GM11168 (cell line): Measurements from ENCODE around the gene FABP6.
"Not testable (repeated sequence)": the region's sequence is repeated elsewhere in the genome, so short reads cannot be mapped to it uniquely, and the experiment has no call there.

Experiments used
- in situ Hi-C: fragments of 300-500 bp; cut with MboI; formaldehyde crosslinking; loops from one replicate; pipeline ENCODE4 v1.12.0; 2022; ENCODE audit warnings: low sequenced_read_pairs; ENCODE audit not compliant: unreplicated experiment

FABP6 gene

DNA sequence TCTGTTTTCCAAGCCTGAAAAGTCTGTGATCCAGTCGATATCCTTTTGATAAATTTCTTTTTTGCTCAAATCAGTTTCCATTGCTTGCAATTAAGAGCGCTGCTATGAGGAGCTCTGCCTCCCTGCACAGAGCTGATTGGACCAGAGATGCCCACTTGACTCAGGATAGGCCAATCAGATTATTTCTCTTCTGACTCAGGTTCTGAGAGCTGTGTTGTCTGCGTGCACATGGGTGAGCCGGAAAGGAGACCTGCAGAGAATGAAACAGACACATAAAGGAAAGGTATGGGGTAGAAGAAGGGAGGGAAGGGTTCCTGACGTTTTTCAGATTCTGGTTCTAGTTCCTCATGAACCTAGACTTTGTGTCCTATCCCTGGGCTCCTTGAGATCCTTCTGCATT, 15.8 kb upstream of the FABP6 start:
- in situ Hi-C loops = no loop called here

GRCh38 chr5:160219356-160219755, 9.9 kb upstream of the FABP6 start:
- in situ Hi-C loops = no loop called here

DNA sequence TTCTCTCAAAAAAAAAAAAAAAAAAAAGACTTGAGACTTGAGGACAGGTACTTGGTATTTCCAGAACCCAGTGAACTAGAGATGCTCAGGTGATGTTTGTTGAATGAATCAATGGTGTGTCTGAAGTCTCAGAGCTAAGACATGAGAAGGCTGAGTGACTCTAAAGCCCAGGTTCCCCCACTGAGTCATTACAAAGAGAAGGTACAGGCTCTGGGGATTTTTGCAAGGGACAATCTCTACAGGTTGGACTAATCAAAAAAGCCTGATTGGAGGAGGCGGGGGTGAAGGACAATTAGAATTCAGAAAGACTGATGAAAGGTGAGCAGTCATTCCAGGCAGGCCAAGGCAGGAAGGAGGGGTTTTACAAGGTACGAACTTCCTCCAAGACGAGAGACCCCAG, 8.2 kb upstream of the FABP6 start:
- in situ Hi-C loops = no loop called here

DNA sequence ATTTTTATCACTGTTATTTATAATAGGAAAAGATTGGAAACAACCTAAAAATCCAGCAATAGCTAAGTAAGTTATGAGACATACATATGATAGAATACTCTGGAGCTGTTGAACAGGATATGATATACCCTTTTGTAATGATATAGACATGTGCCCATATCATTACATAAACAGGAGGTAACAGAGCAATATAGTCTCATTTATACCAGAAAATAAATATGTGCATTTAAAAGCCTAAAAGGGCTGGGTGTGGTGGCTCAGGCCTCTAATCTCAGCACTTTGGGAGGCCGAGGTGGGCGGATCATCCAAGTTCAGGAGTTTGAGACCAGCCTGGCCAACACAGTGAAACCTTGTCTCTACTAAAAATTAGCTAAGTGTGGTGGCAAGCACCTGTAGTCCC, 2.3 kb upstream of the FABP6 start:
- in situ Hi-C loops = no loop called here

DNA sequence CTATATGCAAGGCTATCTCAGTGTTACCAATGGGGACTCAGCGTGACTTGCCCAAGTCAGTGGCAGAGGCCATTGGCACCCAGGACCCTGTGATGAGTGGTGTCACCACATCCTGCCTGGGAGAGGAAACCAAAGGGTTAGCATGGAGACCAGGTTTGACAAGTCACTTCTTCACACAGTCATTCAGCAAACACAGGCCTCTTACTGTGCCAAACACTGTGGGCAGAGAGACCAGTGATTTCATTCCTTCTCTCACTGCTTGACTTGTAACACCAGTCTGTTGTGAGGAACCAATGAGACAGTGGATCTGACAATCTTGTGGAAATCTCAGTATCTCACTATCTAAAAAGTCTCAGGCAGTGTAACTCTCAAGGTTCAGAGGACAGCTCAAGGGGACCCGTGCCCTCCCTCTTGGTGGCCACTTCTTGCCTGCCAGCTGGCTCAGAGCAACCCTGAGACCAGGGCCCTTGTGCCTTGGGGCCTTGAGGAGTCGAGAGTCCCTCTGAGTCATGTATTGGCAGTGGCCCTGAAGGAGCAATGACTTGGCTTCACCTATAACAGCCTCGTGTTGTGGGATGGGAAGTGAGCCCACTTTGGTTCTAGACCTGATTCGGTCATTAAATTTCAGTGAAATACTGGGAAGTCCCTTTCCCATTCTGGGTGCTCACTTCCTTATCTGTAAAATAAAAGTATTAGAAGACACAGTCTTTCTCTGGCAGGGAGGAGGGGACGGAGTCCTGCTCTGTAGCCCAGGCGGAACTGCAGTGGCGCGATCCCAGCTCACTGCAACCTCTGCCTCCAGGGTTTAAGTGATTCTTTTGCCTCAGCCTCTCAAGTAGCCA, 1.6 kb downstream of the FABP6 start:
- in situ Hi-C loops = no loop called here

- in situ Hi-C loops = no loop called here
Measured at GRCh38 chr5:160231783-160232342, 2.6 kb downstream of the FABP6 start.

DNA sequence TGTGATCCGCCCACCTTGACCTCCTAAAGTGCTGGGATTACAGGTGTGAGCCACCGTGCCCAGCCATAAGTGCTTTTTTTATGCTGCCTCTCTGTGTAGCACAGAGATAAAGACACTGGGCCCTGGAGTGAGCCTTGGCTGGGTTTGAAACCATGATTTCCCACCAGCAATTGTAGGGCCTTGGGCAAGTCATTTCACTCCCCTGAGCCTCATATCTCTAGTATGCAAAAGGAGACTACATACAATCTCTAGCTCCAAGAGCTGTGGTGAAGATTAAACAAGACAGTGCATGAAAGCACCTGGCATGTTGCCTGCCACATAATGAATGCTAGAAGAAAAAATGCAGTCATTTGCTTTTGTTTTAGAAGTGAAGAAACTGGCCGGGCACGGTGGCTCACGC, 3.9 kb downstream of the FABP6 start:
- in situ Hi-C loops = no loop called here

DNA sequence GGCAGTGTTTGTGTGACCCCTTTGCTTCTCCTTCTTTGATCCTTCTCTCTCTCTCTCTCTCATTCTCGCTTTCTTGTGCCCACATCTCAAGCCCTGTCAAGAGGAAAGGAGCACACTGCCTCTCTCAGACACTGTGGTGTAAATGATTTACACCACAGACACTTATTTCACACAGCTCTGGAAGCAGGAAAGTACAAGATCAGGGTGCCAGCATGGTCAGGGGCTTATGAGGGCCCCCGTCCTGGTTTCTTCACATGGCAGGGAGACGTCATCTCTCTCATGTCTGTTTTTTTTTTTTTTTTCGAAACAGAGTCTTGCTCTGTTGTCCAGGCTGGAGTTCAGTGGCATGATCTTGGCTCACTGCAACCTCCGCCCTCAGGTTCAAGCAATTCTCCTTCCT, 6.4 kb downstream of the FABP6 start:
- in situ Hi-C loops = no loop called here

- in situ Hi-C loops = no loop called here
Measured at GRCh38 chr5:160237571-160238093, 8.3 kb downstream of the FABP6 start.

DNA sequence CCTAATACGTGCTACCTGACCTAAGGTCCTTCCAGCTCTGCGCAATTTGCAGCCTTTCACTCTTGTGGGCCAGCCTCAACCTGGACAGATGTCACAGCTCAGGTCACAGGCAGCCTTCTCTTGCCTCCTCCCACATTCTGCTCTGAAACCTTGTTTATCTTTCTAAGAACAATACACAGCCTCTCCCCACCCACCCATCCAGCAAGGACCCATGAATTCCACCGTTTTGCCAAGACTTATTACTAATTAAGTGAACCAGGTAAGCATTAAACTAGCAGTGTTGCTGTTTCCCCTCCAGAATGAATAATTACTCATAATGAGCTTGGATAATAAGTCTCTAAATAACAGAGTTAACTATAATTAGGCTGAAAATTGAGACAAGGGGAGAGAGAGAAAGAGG, 11.0 kb downstream of the FABP6 start:
- in situ Hi-C loops = no loop called here

GRCh38 chr5:160242145-160242544, 12.8 kb downstream of the FABP6 start:
- in situ Hi-C loops = no loop called here

DNA sequence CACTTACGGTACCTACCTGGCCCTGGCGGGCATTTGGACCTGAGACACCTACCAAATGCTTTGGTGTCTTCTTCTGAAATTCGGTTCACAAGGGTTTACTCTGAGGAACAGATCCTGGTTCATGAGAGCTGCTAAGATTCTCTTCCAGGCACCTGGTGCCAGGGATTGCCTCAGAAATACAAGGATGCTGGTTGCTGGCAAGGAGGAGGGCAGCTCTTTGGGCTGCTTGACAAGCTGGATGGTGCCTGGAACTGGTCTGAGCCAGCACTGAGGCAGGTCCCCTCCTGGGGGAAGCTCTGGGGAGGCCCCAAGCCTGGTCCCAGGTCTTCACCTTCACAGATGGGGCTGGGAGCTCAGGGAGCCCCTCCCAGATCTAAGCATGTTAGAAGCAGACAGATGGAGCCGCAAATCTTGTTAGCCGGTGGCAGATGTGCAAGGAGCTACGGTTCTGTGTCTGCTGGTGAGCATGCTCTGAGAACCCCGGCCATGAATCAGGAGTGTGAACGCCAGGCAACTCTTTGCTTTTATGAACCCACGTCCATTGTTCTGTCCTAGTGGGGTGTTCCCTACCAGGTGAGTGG, 16.3 kb downstream of the FABP6 start:
- in situ Hi-C loops = no loop called here

- in situ Hi-C loops = not testable (repeated sequence)
Measured at GRCh38 chr5:160249570-160249969, 20.3 kb downstream of the FABP6 start.

DNA sequence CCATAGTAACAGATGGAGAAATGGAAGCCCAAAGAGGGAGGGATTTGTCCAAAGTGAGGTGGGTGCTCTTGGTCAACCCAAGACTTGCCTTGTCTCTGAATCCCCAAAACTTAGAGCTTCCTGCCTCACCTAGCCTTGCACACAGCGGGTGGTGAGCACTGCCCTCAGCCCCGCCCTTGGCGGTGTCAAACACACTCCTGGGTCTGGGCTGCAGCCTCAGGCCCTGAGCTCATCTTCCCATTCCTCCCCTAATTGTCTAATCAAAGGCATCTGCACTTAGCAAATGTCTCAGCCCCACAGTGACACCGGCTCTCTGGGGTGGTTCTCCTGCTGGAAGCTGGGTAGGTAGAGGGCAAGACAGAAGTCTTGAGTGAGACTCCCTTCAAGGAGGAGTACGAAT, 20.9 kb downstream of the FABP6 start:
- in situ Hi-C loops = no loop called here

GRCh38 chr5:160250826-160251225, 21.5 kb downstream of the FABP6 start:
- in situ Hi-C loops = no loop called here

- in situ Hi-C loops = no loop called here
Measured at GRCh38 chr5:160251406-160252155, 22.3 kb downstream of the FABP6 start.

- in situ Hi-C loops = no loop called here
Measured at GRCh38 chr5:160252916-160253315, 23.6 kb downstream of the FABP6 start.

DNA sequence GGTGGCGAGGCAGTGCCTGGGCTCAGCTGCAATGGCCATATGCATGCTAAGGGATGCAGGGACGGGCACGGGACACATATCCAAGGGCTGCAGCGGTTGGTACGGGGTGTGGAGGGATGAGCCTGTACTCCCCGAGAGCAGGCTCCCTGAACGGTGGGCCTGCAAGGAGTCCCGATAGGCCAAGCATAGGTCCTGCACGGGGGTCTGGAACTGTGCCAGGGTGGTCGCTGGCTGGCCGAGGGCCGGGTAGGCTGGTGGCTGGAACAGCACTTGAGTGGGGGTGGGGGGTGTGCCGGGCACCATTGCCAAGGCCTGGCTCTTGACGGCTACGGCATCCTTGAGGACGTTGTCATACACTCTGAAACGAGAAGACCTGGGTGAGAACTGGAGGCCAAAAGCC, 24.1 kb downstream of the FABP6 start:
- in situ Hi-C loops = no loop called here

DNA sequence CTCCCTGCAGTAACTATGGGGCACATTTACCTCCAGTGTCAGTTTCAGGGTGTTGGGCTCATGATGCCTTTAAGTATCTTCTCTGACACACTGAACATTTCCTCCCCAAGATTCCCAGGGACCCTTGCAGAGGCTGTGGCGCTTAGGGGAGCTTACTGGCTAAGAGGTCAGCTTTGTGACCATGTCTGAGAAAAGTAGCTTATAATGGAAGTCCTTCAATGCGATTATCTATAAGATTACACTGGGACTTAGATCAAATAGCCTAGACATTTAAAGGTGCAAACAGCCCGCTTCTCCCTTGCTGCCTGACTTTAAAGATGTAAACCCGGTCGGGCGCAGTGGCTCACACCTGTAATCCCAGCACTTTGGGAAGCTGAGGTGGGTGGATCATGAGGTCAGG, 25.4 kb downstream of the FABP6 start:
- in situ Hi-C loops = no loop called here

DNA sequence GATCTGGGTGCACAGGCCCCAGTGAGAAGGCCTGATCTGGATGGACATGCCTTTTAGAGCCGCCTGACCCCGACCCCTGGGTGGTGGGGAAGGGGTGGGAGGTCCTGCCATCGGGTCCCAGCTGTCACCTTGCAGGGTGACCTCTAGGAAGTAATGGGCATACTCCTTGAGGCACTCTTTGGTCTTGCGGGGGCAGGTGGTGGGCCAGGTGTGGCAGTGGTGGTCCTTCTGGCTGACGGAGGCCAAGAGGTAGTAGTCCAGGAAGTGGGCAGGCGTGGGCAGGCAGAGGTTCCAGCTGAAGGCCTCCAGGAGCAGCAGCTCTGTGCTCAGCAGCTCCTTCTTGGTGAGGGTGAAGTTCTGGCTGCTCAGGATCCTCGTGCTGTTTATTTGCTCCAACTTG, 30.0 kb downstream of the FABP6 start:
- in situ Hi-C loops = no loop called here
